GM12875 (cell line): ENCODE results near the gene SYNJ2.
"Not testable (repeated sequence)": the region's sequence is repeated elsewhere in the genome, so short reads cannot be mapped to it uniquely, and the experiment has no call there.

Source experiments
- H3K4me3 ChIP-seq: one replicate; pipeline ENCODE4 v1.5.1; 2011; ENCODE audit warnings: low read depth, low read length, control low read depth
- CTCF ChIP-seq: IDR thresholded peaks from 2 replicates; pipeline ENCODE4 v1.5.1; 2011; ENCODE audit warnings: low read depth, mild to moderate bottlenecking, control low read depth, inconsistent platforms, low read length, moderate library complexity, borderline replicate concordance; ENCODE audit not compliant: insufficient read depth

SYNJ2 gene

GRCh38 chr6:157966589-157966977 lies 15.1 kb upstream of the SYNJ2 start:
- no peak overlapping the region for H3K4me3 ChIP-seq
- no peak for TF ChIP-seq CTCF

GRCh38 chr6:157967020-157967419 lies 14.6 kb upstream of the SYNJ2 start:
- no peak overlapping the region for H3K4me3 ChIP-seq
- TF ChIP-seq CTCF, result no peak

GRCh38 chr6:157967486-157967885 lies 14.2 kb upstream of the SYNJ2 start:
- TF ChIP-seq CTCF, result no peak
- H3K4me3 ChIP-seq, result no peak overlapping the region

- not testable (repeated sequence) for H3K4me3 ChIP-seq
These were observed 9.5 kb upstream of the SYNJ2 start for GRCh38 chr6:157972177-157972576.

GRCh38 chr6:157974341-157974894 lies 7.2 kb upstream of the SYNJ2 start:
- no peak overlapping the region for H3K4me3 ChIP-seq
- no peak for TF ChIP-seq CTCF

- TF ChIP-seq CTCF, result no peak
- no peak overlapping the region for H3K4me3 ChIP-seq
These were observed 6.7 kb upstream of the SYNJ2 start for GRCh38 chr6:157974967-157975366.

GRCh38 chr6:157975456-157975855 lies 6.2 kb upstream of the SYNJ2 start:
- no peak overlapping the region for H3K4me3 ChIP-seq
- TF ChIP-seq CTCF, result no peak

- no peak overlapping the region for H3K4me3 ChIP-seq
- no peak for TF ChIP-seq CTCF
These were observed 5.1 kb upstream of the SYNJ2 start for GRCh38 chr6:157976345-157977175.
